ENCODE measurements around the gene SERPINA10.

Gene SERPINA10, protein sequence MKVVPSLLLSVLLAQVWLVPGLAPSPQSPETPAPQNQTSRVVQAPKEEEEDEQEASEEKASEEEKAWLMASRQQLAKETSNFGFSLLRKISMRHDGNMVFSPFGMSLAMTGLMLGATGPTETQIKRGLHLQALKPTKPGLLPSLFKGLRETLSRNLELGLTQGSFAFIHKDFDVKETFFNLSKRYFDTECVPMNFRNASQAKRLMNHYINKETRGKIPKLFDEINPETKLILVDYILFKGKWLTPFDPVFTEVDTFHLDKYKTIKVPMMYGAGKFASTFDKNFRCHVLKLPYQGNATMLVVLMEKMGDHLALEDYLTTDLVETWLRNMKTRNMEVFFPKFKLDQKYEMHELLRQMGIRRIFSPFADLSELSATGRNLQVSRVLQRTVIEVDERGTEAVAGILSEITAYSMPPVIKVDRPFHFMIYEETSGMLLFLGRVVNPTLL

DNA sequence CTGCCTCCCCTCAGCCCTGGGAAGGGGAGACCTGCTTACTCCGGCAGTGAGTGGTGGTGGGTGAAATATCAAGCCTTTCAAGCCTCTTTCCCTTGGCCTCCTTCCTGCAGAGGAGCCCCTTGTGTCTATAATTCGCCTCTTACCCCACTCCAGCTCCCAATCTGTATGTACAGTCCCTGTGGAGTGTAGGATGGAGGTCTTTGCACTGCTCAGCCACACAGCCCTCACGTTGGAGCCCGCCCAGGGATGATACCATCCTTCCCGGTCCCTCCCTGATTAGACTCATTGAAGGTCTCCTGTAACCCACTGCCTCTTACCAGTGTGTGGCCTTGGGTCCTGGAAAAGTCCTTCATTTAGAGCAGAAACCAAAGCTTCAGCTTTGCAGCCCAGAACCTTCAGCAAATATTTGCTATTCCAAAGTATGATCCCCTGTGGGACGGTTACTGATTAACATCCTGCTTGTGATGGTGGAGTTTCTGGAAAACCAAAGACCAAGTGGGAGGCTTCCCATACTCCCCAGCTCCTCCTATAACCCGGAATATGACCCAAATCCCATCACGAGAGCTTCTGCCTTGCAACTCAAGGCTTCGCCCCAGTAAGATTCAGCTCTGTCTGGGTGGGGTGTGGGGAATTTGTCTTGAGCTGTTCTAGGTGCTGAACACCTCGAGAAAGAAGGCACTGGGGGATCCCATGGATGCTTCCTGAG, at the start of gene SERPINA10:
Gene SERPINA10, minus strand, starts transcription at position 397 of the 706 bp plus-strand sequence. CDS start 2,675 bp downstream, outside the sequence.
- no peak for DNase-seq

DNA sequence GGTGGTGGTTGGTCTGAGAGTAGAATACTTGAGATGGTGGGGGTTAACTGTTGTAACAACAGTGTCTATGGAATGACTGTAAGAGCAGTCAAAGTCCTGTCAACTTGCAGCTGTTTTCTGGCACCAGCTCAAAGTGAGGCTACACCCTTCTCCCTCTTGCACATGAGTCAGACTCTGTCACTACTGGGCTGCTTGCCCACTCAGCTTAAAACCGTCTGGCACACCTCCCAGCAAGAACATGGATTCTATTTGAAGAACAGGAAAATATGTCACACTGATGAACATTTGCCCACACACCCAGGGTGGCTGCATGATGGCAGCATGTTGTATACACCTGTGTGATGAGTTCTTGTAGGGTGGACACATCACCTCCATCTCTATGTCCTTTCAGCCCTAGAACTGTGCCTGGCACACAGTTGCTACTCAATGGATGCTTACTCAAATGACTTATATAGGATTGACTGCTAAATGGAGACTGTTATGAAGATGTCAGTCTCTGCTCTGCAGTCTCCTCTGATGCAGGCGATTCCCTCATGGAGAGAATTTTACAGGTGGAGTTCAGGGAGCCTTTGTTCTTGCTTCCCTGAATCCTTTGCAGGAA, 49.4 kb upstream of the SERPINA10 start:
- no peak for DNase-seq

DNA sequence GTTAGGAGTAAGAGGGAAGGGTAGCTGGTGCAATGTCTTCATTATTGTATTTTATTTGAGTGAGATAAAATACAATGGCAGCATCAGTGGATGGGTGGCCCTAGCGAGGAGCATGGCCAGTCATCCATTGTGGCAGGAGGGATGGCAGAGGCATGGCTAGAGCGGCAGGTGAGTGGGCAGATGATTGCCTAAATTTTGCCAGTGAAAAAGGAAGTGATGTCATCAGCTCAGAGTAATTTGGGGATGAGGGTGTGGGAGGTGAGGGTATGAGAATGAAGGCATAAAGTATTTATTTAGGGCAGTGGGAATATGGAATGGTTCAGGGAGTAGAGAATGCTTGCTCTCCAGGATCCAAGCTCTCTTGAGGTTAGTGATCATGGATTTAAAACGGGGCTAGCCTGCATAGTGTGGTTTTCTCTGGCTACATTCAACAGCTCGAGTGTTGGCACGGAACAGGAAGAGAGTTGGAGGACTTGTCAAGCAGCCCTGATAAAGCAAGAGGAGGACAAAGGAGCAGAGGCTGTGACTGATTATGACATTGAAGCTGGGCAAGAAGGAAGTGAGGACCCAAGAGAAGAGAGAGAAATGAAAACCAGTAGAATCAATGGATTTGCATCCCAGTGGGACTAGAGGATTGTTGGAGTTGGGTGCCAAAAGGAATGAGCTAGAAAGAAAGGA, 48.7 kb upstream of the SERPINA10 start:
- DNase-seq: no peak

DNA sequence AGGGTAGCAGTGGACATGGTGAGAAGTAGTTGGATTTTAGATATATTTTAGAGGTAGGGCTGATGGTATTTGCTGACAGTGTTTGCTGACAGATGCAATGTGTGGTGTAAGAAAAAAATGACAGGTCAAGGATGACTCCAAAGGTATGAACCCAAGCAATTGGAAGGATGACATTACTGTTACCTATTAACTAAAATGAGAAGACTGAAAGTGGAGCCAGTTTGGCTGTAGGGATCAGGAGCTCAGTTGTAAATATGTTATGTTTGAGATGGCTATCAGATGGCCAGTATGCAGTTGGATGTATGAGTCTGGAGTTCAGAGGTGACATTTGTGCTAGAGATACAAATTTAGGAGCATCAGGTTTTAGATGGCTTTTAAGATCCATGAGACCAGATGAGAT, 47.5 kb upstream of the SERPINA10 start:
- no peak for DNase-seq

DNA sequence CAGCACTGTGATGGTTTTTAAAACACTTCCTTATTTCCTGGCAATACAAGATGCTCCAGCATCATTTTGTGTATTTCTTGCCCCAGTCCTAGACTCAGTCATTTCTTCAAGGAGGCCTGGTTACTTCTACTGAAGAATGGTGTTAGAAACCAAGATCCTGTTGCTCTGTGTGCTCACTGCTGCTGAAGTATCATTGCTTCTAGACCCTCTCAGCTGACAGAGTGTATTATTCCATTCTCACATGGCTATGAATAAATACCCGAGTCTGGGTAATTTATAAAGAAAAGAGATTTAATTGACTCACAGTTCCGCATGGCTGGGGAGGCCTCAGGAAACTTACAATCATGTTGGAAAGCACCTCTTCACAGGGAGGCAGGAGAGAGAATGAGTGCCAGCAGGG, 45.0 kb upstream of the SERPINA10 start:
- DNase-seq: no peak

DNA sequence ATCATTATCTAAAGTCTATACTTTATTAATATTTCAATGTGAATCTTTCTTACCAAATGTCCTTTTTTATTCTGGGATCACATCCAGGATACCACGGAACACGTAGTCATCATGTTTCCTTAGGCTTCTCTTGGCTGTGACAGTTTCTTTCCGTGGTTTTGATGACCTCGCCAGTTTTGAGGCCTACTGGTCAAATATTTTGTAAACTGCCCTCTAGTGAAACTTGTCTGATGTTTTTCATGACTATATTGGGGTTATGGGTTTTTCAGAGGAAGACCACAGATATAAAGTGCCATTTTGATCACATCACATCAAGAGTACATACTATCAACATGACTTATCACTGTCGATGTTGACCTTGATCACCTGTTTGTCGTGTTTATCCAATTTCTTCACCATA, 44.2 kb upstream of the SERPINA10 start:
- no peak for DNase-seq

DNA sequence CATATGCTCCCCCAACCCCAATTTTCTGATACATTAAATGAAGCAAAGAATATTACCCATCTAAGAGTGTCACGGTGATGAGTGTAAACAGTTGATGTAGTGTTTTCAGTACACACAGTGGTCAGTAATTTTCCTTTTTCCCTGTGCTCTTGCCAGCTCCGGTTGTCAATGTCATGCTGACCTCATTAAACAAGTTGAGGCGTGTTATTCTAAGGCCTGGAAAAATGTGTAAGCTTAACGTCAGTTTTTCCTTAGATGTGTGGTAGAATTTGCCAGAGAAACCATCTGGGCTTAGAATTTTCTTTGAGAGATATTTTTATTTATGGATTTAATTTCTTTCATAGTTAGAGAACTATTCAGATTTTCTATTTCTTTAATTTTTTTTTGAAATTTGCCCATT, 41.8 kb upstream of the SERPINA10 start:
- DNase-seq: no peak

DNA sequence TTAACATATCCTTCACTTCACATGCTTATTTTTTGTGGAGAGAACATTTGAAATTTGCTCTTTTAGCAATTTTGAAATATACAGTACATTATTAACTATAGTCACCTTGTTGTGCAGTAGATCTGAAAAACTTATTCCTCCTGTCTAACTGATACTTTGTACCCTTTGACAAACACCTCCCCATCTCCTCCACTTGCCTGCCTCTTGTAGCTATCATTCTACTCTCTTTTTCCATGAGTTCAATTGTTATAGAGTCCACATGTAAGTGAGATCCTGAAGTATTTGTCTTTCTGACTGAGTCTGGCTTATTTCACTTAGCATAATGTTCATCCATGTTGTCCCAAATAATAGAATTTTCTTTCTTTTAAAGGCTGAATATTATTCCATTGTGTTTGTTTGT, 39.5 kb upstream of the SERPINA10 start:
- DNase-seq: no peak

DNA sequence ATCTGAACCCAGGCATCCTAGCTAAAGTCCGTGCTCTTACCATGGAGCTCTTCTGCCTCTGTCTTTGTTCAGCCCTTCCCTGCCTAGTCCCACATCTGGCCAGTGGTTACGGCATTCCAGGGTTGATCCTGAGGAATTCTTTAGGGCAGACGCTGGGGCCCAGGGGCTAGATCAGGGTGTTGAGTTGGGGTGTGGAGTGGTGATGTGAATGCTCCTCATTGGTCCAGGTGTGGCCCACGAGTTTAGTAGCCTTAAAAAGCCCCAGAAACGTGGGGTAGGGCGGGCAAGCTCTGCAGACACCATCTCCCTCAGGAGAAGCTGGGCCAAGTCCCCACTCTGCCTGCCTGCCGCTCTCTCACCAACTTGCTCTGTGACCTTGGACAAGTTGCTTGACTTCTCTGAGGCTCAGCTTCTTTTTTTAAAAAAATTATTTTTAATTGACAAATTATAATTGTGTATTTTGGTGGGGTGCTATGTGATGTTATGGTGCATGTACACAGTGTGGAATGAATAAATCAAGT, 39.1 kb upstream of the SERPINA10 start:
- no peak for DNase-seq

DNA sequence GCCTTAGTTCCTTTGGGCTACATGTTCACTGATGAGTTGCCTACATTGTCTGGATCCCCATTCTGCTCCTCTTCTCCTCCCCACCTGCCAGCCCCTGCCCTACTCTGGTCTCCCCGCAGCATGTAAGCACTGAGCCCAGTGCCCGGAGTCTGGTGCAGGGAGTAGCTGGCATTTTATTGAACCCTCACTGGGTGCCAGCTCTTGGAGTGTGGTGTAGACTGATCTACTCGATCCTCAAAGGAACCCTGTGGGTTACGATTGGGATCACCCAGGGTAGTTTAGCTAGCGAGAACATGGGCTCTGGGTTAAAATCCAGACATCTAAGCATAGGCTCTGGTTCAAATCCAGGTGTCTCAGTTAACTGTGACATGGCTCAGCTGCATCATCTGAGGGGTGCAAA, 38.4 kb upstream of the SERPINA10 start:
- no peak for DNase-seq

DNA sequence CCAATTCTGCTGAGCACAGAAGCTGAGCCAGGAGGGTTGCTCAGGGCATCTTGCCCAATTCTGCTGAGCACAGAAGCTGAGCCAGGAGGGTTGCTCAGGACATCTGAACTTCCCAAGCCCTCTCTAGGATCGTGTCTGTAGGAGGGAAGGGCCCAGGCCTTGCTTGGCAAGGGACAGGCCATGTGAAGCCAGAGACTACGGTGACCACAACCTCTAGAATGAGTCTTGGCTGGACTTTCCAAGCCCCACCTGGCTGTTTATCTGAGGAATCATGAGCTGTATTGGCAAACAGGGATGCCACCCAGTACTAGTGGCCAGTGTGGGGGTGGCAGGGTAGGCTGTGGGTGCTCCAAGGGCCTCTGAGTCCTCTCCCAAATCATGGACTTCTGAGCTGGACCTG, 37.8 kb upstream of the SERPINA10 start:
- DNase-seq: no peak

DNA sequence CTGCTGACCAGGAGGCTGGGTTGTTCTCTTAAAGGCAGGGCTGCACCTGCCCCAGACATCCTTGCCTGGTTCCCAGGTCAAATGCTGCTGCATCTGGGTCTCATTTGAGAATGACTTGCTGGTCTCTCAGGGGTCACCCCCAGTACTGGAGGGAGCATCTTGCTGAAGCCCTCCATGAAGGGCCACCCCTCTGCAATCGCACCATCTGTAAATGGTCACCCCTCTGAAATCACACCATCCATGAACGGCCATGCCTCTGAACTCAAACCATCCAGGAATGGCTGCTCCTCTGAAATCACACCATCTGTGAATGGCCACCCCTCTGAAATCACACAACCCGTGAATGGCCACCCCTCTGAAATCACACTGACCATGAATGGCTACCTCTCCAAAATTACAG, 37.4 kb upstream of the SERPINA10 start:
- no peak for DNase-seq

DNA sequence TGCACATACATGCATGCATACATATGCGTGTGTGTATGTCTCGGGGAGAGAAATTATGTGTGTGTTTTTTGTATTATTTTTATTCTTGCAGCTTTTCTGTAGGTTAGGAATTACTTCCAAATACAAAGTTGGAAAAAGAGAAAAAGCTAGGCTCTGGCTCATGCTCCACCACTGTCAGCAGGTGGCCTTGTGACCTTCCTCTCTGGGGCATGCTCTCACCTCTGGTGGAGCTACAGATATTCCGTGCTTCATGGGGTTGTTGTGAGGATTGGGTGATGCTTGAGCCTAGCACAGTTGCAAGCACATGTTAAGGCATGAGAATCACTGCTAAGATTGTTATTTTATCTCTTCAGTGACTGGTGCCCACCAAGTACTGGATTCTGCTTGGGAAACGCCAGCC, 36.8 kb upstream of the SERPINA10 start:
- DNase-seq: no peak

DNA sequence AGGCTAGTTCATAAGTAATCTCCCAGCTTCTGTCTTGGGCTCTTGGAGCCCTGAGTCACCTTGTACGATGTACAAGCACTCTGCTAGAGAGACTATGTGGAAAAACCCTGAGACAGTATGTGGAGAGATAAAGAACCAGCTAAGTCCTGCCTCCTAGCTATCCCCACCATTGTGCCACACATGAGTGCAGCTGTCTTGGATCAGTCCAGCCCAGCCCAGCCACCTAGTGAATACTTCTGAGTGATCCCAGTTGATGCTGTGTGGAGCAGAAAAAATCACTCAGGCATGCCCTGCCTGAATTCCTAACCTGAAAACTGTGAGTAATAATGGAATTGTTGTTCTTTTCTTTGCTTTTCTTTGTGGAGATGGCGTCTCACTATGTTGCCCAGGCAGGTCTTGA, 35.1 kb upstream of the SERPINA10 start:
- no peak for DNase-seq

DNA sequence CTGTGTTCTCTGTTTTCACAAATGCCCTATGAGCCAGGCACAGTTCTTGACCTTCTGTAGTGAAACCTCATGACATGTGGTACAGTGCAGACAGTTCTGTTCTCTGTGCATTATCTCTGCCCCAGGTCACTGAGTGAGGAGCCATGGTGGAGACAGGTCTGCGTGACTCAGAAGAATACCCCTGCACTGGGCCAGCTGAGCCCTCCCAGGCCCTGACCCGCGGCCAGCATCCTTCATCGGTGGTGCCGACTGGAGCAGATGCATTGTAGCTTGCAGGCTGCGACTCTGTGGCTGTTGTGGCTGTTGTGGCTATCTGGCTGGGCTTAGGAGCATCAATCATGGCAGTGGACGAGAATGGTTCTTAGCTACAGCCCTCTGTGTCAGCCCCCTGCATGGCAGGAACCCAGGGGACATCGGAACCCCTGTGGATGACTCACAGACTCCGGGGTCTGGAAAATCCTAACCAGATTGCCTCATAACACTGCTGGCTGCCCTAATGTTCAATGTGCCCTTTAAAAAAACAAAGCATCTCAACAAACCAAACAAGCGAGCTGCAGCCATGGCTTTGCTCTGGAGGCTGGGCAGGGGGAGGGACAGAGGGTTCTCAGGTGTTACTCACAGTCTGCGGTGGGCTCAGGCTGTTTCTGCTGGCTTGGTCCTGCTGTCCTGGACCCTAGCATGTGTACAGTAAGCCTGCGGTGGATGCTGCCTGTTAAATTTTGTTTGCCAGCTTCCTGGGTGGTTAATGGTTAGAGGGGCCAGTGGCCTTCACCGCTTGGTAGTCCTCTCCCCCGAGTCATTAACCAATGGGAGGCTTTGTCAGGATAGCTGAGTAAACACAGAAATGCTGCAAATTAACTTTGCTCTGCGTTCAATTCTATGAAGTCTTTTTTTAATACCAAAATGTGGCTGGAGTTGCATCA, 29.8 kb upstream of the SERPINA10 start, which contains the start of gene SERPINA6:
Gene SERPINA6, minus strand, starts transcription at position 689 of the 923 bp plus-strand sequence. CDS start 8,688 bp downstream, outside the sequence.
- no peak for DNase-seq

DNA sequence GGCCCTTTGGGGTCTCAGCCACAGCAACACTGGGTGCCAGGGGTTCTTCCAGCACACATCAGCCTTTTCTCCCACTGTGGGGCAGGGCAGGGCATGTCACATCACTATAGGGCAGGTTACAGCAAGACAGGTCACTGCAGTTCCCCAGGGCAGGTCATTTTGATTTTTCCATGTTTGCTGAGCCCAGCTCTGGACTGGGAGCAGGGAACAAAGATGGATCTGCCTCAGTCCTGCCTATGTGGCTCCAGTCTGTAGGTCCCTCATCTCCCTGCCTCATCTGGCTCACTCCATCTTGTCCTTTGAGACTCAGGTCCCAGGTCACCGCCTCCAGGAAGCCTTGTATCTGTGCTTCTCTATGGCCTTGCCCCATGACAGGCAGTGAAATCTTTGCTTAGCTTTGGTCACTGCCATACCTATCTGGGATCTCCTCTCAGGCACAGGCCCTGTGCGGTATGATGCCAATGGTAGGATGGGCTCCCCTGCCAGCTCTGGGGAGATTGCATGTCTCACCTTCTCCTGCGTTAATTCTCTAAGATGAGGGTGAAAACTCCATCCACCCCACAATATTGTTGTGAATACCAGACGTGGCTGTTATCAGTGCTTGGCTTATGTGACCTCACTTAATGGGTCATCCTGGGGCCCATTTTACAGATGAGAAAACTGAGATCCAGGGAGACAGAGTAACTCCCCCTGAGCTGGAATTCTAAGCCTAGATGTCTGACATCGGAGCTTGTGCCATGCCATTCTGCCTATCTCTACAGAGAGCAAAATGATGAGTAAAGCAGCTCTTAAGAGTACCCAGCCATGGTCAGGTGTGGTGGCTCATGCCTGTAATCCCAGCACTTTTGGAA, 28.6 kb upstream of the SERPINA10 start:
- no peak for DNase-seq

DNA sequence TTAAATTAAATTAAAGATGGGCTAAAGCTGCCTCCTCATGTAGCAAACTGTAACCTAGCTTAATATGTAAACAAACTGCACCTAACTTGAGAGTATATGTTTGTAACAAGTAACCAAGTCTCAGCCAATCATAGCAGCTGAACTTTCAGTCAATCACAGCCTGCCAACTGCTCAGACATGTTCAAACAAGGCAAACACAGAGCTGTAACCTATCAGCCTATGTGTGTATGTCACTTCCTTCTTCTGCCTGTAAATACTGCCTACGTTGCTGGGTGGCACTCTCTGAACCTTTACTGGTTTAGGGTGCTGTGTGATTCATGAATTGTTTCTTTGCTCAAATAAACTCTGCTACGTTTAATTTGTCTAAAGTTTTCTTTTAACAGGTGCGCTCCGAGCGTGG, 27.2 kb upstream of the SERPINA10 start:
- no peak for DNase-seq

DNA sequence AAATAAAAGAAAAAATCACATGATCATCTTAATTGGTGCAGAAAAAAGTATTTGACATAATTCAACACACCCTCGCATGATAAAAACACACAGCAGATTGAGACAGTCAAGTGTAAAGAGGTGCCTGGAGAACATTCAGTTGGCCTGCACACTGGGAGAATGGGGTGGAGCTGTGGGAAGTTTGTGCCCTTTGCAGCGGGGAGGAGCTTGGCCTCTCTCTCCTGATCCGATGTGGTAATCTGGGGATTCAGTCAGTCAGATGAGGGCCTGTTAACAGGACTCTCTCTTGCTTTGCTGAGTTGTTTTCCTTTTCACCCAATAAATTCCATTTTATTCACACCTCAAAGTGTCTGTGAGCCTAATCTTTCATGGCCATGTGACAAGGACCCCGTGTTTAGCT, 24.2 kb upstream of the SERPINA10 start:
- DNase-seq: no peak

DNA sequence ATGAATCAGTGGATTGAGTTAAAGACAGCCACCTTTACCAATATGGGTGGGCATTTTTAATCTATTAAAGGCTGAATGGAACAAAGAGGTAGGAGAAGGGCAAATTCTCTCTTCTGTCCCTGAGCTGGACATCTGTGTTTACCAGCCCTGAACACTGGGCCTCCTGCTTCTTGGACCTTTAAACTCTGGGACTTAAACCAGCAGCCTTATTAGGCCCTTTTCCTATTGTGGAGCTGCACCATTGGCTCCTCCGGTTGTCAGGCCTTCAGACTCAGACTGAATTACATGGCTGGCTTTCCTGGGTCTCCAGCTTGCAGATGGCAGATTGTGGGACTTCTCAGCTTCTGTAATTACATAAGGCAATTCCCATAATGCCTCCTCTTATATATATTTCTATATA, 23.6 kb upstream of the SERPINA10 start:
- no peak for DNase-seq

DNA sequence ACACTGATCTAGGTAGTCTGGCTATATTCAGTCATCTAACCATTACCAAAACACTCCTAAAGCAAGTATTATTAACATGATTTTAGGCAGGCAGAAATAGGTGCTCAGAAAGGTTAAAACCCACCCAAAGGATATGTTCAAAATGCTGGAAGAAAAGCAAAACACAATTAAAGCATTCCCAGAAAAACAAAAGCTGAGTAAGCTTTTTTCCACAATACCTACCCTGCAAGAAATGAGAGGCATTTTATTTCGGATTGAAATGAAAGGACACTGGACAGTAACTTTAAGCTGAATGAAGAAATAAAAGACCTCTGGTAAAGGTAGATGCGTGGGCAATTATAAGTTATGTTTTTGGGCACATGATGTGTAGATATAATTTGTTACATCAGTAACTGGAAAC, 21.8 kb upstream of the SERPINA10 start:
- DNase-seq: no peak
